ENCODE data around the gene RAPGEF5. TPM values are rescaled to one million over a fixed set of nuclear protein-coding genes. Genes with fewer than 3 reads are reported as not detected.

RAPGEF5 gene
- polyA plus RNA-seq, 12 donors, result 13.9 to 32.1 (median 17.2) TPM; not detected in 1

DNA sequence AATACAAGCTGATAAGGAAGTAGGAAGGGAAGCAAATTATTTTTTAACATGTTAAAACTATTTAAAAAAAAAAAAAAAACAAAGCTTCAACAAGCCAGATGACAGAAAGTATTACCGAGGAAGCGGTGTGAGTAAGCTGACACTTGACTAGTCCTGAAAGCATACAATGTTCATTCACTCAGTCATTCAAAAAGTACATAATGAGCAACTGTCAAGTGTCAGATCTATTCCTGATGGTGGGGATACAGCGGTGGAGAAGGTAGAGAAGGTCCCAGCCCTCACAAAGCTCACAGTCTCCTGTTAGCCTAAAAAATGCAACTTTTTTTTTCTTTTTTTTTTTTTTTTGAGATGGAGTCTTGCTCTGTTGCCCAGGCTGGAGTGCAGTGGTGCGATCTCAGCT is 40.0 kb downstream of the RAPGEF5 start:
- DNase-seq, result no peak

DNA sequence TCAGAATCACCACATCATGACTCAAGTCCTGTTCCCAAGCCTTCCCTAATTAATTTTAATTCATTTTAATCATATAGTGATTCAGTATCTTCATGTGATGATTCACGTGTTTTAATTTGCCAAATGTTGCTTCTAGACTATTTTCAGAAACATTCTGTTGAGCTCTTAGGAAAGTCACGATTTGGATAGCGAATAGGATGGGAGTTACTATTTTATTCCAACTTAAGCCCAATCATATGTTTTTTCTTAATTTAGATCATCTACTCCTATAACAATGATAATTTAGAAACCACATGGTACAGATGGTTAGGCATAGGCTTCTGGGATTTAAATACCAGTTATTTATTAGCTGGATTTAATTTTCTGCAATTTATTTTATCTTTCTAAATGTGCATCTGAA is 49.1 kb downstream of the RAPGEF5 start:
- no peak for DNase-seq

DNA sequence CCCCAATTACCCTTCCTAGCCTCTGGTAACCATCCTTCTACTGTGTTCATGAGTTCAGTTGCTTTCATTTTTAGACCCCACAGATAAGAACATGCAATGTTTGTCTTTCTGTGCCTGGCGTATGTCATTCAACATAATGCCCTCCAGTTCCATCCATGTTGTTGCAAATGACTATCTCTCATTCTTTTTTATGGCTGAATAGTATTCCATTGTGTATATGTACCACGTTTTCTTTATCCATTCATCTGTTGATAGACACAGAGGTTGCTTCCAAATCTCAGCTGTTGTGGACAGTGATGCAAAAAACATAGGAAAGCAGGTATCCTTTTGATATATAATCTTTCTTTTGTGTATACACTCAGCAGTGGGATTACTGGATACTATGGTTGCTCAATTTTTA is 51.2 kb downstream of the RAPGEF5 start:
- no peak for DNase-seq

DNA sequence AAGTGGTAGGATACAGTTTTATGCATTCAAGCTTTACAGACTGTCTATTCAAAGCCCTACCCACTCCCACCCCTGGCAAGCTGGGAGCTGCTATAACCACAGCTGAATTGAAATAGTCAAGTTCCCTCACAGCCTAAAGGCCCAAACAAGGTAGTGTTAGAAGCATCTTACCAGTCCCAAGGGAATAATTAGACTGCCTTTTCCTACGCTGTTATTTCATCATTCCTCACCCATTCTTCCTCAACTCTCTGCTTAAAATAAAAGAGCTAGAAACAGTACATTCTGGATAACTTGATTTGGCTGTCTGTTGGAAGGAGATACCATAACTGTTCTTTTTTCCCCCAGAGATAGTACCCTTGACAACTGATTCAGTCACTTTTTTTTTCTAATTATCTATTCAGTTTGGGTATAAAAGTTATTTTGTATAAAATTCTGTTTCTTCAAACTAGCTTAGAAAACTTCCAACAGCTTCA is 54.0 kb downstream of the RAPGEF5 start:
- DNase-seq, result no peak

DNA sequence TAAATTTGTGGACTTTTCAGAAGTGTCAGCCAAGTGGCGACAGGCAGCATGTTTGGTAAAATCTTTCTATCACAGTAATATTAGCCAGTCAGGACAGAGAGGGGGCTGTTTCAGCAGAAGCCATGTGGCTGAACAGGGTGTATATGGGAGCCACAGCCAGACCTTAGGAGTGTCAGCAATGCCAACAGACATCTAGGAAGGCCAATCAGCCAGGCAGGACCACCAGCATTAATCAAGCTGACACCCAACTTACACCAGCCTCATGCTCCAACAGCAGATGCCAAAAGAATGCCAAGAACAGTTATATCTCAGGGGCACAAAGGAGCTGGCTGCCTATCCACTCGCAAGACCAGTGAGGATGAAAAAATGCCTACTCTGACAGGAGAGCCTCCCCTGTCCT is 54.8 kb downstream of the RAPGEF5 start:
- no peak for DNase-seq

DNA sequence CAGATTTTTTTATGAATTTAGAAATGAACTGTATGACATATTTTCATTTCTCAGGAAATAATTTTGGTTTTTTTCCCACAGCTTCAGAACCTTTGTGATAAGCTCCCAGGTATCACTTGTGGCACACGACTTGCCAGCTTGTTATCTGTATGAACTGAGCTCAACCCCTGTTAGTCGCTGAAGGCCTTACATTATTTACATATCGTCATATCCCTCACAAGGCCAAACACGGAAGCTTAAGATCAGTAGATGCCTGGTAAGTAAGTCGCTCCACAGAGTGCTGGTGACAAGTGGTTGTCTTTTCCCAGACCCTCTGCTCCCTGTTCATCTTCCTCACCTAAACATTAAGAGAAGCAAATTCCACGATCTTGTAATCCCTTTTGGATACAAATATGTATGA is 55.2 kb downstream of the RAPGEF5 start:
- DNase-seq, result no peak

DNA sequence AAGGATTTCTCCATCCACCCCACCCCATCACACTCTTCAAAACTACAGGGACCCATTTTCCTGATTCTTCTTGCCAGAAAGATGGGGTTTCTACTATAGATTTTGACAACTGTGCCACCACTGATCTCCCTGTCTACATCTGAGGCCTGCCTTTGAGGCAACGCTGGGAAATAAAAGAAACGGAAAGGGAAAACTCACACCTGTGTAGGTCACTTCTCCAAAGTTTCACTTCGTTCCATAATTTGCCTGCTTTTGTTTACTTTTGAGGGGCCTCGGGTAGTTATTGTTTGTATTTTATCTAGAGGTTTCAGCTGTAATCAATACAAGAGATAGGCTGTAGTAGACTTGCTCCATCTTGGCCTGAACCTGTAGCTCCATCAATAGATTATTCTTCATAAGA is 56.1 kb downstream of the RAPGEF5 start:
- DNase-seq, result no peak

DNA sequence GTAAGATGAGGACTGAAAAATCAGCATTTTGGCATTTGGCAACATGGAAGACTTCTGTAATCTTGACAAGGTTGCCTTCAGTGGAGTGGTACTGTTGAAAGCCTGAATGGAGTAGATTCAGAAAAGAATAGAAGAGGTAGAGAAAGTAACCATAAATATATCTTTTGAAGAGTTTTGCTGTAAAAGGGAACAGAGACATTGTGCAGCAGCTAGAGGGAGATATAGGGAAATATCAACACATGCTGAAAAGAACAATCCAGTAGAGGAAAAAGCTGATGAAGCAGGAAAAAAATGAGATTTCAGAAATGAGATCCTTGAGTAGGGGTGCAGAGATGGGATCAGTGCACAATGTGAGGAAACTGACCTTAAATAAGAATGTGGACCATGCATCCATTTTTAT is 60.0 kb downstream of the RAPGEF5 start:
- no peak for DNase-seq

DNA sequence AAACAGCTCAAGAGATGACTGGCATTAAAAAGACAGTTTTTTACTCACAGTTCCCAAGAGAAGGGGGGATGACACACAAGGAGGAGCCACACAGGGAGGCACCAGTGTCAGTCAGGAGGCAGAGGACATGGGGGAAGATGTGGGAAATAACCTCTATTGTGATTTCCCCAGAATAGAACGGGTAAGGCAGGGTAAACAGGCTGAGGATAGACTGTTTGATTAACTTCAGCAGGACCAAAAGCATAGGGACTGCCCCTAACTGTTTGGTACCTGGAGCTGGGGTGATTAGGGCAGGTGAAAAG is 60.7 kb downstream of the RAPGEF5 start:
- DNase-seq, result no peak

DNA sequence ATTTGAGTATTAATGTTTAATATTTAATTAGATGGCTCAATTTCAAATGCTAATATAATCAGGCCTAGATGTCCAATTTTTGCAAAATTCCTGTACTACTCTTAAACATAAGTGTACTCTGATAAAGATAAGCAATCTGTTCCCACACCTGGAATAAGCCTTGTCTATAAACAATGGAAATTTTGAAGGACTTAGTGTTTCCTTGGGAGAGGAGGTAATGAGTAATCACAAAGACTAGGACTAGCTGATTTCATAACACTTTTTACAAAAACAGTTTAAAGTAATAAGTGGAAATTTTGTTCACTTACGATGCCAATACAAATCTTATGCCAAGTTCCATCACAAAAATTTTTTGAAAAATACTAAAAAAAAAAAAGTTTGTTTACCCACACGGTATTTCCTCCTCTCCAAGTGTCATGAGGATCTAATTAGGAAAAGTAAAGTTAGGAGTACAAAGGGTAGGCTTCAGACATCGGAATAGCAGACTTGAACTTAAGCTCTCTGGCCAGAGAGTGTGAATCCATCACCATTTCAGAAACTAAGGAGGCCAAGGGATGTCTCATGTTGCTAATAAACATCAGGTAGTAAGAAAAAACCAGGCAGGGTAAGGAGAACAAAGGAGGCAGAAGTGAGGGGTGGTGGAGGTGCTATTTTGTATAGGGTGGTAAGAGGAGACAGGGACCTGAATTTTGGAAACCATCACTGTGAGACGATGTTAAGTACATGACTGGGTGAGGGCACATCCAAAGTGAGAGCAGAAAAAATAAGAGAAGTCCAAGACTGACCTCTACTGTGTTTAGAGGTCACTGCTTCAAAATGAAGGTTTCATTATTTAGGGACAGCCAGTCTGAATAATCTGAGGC is 61.3 kb downstream of the RAPGEF5 start:
- no peak for DNase-seq

DNA sequence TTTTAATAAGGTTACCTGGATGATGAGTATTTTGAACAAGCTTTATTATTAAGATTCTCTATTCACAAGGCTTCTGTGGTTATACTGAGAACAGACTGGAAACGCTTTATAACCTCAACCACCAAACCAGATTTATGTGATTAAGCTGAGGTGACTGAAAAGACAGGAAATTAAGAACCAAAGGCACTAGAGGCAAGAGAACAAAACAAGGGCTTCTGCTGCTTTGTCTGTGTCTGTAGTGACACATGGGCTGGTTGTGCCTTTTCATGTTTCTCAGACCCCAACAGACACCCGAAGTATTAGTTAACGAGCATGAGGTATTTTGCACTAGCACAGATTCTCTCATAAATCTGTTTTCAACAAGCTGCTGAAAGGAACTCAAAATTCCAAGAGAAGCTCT is 64.4 kb downstream of the RAPGEF5 start:
- DNase-seq, result no peak

DNA sequence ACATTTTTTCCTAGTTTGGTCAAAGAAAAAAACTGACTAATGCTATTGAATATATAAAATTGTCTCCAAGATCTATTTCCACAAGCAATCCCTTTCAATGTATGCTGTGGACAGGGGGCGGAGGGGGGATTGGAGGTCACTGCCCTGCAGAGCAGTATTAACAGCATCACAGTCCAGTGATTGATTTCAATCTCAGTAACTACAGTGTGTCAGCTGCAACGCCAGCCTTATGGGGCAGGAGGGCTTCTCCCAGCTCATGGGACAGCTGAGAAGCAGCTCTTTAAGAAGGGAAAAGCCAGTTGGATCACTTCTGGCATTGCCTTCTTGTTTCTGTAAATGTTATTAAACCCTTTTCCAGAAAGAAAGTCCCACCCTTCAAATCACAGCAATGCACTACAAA is 65.0 kb downstream of the RAPGEF5 start:
- no peak for DNase-seq

DNA sequence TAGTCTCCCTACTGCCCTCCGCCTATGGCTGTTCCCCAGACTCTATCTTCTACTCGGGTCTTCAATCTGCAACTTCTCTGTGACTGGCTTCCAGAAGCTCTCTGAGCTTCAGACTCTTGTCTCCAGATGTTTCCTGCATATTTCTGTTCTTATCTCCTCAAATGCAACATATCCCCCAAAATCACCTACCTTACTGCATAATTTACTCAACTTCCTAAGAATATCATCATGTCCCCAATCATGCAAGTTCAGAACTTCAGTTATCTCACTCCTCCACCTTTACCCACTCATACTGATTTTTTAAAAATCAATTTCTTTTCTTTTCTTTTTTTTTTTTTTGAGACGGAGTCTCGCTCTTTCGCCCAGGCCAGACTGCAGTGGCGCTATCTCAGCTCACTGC is 68.8 kb downstream of the RAPGEF5 start:
- DNase-seq, result no peak

DNA sequence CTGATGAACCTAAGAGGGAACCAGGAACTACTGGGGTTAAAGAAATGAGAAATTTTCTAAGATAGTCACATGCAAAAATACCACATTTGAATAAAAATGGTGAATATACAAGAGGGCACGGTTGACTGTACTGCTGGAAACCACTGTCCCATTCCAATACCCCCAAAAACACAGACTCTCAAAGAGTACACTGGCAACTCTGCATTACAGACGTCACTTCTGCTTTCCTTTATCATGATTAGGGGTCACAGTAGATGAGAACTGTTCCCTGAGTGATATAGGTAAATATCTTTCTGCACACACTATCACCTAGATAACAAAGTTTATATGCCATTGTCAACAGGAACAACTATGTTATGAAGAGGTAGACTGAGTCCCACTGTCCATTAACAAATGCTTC is 69.5 kb downstream of the RAPGEF5 start:
- DNase-seq, result no peak

DNA sequence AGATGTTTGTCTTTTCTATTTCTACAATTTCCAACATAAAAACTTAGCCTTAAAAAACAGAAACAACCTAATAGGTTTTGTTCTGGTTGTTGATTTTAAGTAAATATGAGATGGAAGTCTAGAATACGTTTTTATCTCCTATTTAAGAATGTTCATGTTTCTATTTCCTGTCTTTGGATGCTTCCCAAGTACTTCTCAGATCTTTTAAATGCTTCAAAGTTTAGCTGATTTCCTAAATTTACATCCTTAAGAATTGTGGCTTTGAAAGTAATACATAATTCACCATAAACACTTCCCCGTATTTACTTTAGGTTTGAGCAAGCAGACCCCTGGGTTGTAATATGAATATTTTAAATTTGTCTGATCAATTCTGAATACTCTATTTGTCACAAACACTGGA is 70.5 kb downstream of the RAPGEF5 start:
- DNase-seq, result no peak

DNA sequence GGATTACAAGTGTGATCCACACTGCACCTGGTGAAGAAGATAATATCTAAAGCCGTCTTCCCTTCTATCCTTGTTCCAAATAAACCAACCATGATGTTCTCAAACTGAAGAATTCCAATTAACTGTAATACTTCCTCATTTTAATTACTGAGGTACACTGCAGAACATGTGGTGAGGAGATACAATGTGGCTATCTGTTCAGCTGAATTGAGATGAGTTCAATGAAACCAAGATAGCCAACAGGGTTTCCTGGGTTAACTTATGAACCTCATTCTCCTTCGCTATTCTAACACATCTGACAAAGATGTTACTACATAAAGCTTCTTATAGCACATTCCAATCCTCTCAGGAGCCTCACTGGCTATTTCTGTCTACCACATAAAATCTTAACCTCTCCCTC is 75.5 kb downstream of the RAPGEF5 start:
- DNase-seq, result no peak

DNA sequence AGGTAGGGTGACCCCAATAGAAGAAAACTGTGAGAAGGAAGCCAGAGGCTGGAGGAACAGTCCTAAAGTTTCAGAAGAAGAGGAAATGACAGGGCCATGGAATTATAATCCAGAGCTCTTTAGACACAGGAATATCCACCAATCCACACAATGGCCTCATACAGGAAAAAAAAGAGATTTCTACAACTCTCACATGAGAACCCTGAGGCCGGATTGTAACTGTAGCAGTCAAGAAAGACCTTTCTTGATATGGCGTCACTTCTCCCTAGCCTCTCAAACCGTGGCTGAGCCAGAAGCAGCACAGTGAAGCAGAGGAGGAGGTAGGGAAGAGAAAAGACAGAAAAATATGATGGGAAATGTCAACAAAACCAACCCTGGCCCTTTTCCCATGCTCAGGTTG is 76.9 kb downstream of the RAPGEF5 start:
- no peak for DNase-seq

DNA sequence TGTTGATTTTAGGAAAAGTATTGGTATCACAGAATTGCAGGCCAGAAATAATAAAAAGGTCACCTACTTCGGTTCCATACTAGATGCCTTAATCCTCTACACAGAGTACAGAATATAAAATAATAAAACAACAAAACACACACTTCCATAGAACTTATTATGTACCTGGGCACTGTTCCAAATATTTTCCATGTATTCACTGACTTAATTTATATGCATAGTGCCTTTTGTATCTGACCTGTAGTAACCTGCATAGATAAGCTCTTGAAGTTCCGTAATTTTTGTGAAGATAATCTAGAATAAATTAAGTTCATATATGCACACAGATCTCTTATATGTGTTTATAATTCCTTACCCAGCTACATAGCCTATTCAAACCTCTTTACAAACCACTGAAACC is 78.3 kb downstream of the RAPGEF5 start:
- DNase-seq, result no peak

DNA sequence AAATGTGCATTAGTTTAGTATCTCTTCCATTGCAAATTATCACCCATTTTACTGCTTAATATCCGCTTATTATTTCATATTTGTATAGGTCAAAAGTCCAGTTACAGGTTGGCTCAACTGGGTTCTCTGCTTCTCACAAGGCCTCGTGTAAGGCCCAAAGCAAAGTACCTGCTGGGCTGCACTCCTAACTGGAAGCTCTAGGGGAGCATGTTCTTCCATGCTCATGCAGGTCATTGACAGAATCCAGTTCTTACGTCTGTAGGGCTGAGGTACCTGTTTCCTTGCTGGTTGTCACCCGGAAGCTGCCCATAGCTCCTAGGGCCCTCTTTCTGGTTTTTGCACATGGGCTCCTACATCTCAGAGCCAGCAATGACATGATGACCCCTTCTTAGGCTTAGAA is 79.6 kb downstream of the RAPGEF5 start:
- DNase-seq, result no peak

DNA sequence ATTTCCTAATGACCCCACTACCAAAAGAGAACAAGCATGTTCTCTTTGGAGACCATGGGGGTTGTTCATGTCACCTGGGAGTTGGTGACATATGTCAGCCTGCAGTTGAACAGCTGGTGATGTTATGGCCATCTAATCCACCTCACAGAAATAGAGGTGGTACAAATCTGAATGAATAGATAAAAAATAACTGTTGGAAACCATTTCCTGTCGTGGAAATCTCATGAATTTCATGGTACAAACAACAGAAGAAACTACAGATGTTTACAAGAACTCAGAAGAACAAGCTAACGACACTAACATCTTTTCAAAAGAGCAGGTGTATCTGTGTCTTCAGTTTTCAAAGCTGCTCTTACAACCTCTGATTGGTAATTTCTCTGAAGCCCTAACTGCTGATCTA is 81.3 kb downstream of the RAPGEF5 start:
- no peak for DNase-seq

DNA sequence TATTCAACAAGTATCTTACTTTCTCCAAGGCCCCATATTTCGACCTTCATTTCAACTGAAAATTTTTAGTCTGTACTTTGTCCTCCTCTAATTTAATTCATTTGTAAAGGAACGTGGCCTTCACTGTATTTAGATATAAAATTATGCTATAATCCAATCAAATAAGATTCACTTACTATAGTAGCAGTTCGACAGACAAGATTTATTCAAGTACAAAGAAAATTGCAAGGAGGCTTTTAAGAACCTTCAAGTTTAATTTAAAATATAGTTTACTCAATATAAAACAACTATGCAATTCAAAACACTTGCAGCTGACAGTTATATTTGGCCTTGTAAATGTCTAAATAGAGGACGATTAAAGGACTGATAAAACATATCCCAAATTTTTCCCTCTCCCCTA is 85.6 kb downstream of the RAPGEF5 start:
- DNase-seq, result no peak

DNA sequence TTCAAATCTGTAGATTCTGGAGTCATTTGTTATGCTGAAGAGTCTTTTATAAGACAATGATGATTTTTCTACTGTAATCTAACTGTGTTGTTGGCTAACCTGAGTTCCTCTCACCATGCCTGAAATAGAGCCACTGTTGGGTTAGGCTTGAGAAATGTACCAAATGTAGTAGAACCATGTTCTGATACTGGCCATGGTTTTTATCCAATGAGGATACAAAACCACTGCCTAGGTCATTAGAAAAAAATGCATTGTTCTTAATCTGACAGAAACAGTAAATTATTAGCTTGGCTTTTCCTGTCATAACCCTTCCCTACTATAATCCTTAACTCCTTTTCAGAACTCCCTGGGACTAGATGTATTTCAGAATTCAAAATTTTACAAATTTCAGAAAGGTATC is 86.6 kb downstream of the RAPGEF5 start:
- DNase-seq, result no peak

DNA sequence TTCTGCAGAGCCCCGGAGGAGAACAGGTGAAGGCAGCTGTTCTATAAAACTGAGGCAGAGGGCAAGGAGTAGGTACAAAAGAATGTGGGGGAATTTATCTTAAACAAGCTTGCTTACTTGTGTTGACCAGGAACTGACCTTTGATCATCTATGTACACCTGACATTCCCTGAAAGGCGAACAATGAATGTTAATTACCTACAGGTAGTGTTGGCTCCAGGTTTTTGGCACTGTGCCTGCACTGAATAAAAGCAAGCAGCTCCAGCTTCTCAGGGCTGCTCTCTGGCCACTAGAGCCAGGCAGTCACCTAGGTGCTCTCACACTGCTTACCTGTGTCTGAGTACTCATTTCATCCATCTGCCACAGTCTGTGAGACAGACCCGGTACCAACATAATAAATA is 87.0 kb downstream of the RAPGEF5 start:
- DNase-seq, result no peak

DNA sequence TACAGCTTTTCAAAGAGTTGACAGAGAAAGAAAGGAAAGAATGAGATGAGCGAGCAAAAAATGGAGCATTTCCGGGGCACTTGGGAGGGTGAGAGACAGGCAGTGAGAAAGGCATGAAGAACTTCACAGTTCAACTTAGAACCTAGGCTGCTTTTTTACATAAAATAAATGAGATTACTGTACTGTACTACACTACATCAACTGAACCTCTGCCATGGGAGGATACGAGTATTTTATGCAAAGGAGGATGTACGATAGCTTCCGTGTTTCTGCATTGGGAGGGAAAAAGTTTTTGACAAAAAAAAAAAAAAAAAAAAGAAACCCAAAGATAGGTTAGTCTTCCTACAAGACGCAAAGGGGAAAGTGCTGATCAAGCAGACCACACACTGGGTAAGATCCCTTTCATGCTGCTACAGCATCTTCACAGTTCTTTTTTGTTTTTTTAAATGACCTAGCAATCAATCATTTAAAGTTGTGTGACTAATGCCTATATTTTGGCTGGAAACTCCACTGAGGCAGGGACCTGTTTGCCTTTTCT is 88.0 kb downstream of the RAPGEF5 start:
- DNase-seq, result no peak

All from muscle of arm (tissue), 12 donors.